IMR-90 (cell line): Measurements from ENCODE around the gene FNDC3B.

ENCODE experiments used
- BHLHE40 ChIP-seq: fragments of 150-350 bp; IDR thresholded peaks from 2 replicates; pipeline ENCODE4 v1.6.1; 2016; ENCODE audit warnings: mild to moderate bottlenecking, low read depth, low read length
- CEBPB ChIP-seq: IDR thresholded peaks from 2 replicates; pipeline ENCODE4 v1.6.1; 2012; ENCODE audit warnings: low read depth, low read length, improper control_type of control experiment
- ELK1 ChIP-seq: fragments of 150-350 bp; IDR thresholded peaks from 2 replicates; pipeline ENCODE4 v1.6.1; 2016; ENCODE audit warnings: low read depth, mild to moderate bottlenecking, low read length, moderate library complexity, borderline replicate concordance
- RCOR1 ChIP-seq: IDR thresholded peaks from 2 replicates; pipeline ENCODE4 v1.6.1; 2012; ENCODE audit warnings: mild to moderate bottlenecking, low read length, improper control_type of control experiment; ENCODE audit not compliant: insufficient replicate concordance
- SMC3 ChIP-seq: fragments of 150-350 bp; IDR thresholded peaks from 2 replicates; pipeline ENCODE4 v1.6.1; 2016; ENCODE audit warnings: low read depth, mild to moderate bottlenecking, antibody characterized with exemption, low read length, moderate library complexity

- TF ChIP-seq CEBPB (no peak), BHLHE40 (no peak), SMC3 (no peak), RCOR1 (no peak), ELK1 (no peak)
Measured at GRCh38 chr3:172225215-172225707, 185.9 kb downstream of the FNDC3B start.
